ENCODE measurements around the gene MOB1B. TPM values are rescaled to one million over a fixed set of nuclear protein-coding genes. Genes with fewer than 3 reads are reported as not detected.

MOB1B gene
- total and polyA plus RNA-seq, 12 donors: 3.9 to 33.4 (median 19.4) TPM

GRCh38 chr4:70956549-70957210 is 54.5 kb downstream of the MOB1B start:
- WGBS, 2 donors: 71 to 77% methylated on average over 5 of the region's 5 CpGs
- no peak overlapping the region for H3K27ac ChIP-seq
- H3K4me1 ChIP-seq: peaks cover 0 to 14% (median 0%) of the 10 kb centered on the region in 9 donors
- H3K4me3 ChIP-seq: peak overlapping the region in 1 of 10 donors; percentile 9
- no peak for ATAC-seq
- intact Hi-C loops (cut with DNase I): no loop called here
- no peak for DNase-seq
- no peaks in the 10 kb centered on the region for H3K9me3 ChIP-seq
- no peaks in the 10 kb centered on the region for H3K27me3 ChIP-seq
- H3K36me3 ChIP-seq: peaks cover 0 to 30% (median 0%) of the 10 kb centered on the region in 9 donors
- no peak for TF ChIP-seq CTCF (IDR thresholded peaks at IDR 0.05)

- Histone ChIP-seq H3K4me1 (peaks cover 0 to 10% (median 0%) of the 10 kb centered on the region in 9 donors), H3K4me3 (no peak overlapping the region), H3K9me3 (no peaks in the 10 kb centered on the region), H3K27ac (no peak overlapping the region), H3K27me3 (no peaks in the 10 kb centered on the region), H3K36me3 (peaks cover 0 to 49% (median 0%) of the 10 kb centered on the region in 9 donors)
- ATAC-seq (no peak), DNase-seq (no peak)
- TF ChIP-seq CTCF (IDR thresholded peaks at IDR 0.05): no peak
- intact Hi-C loops (cut with DNase I): no loop called here
- 80 to 87% methylated on average over 3 of the region's 3 CpGs for WGBS, 2 donors
Observed at GRCh38 chr4:70958681-70959080, 56.5 kb downstream of the MOB1B start.

GRCh38 chr4:70969076-70969475 is 66.9 kb downstream of the MOB1B start:
- DNase-seq (no peak), ATAC-seq (no peak)
- H3K27me3 ChIP-seq: no peaks in the 10 kb centered on the region
- WGBS, 2 donors: 89 to 92% methylated on average over 7 of the region's 7 CpGs
- H3K4me3 ChIP-seq: no peak overlapping the region
- H3K36me3 ChIP-seq: peaks cover 0 to 50% (median 8%) of the 10 kb centered on the region in 9 donors
- no peak overlapping the region for H3K27ac ChIP-seq
- peaks cover 0 to 6% (median 0%) of the 10 kb centered on the region in 9 donors for H3K4me1 ChIP-seq
- TF ChIP-seq CTCF (IDR thresholded peaks at IDR 0.05): no peak
- H3K9me3 ChIP-seq: no peaks in the 10 kb centered on the region
- intact Hi-C loops (cut with DNase I): no loop called here

GRCh38 chr4:70976252-70976651 is 74.1 kb downstream of the MOB1B start:
- H3K4me1 ChIP-seq: no peaks in the 10 kb centered on the region
- no peak for TF ChIP-seq CTCF (IDR thresholded peaks at IDR 0.05)
- no peaks in the 10 kb centered on the region for H3K27me3 ChIP-seq
- no peak overlapping the region for H3K4me3 ChIP-seq
- H3K9me3 ChIP-seq: no peaks in the 10 kb centered on the region
- 90 to 91% methylated on average over 3 of the region's 3 CpGs for WGBS, 2 donors
- no peak for DNase-seq
- H3K27ac ChIP-seq: no peak overlapping the region
- intact Hi-C loops (cut with DNase I): no loop called here
- ATAC-seq: no peak
- peaks cover 0 to 71% (median 0%) of the 10 kb centered on the region in 9 donors for H3K36me3 ChIP-seq

Data from heart right ventricle (tissue), 16 donors.